ENCODE data around the gene PRKCA.
A peak's percentile ranks its signal among the peaks of the same experiment; 100 is the strongest.
"Not testable (repeated sequence)": the region's sequence is repeated elsewhere in the genome, so short reads cannot be mapped to it uniquely, and the experiment has no call there.

Gene PRKCA

GRCh38 chr17:66595893-66596292 is 293.5 kb downstream of the PRKCA start:
- no peak for DNase-seq

GRCh38 chr17:66602659-66603384 is 300.4 kb downstream of the PRKCA start:
- no peak for DNase-seq

- DNase-seq: no peak
Measured at GRCh38 chr17:66604376-66604775, 302.0 kb downstream of the PRKCA start.

GRCh38 chr17:66605541-66605940 is 303.1 kb downstream of the PRKCA start:
- DNase-seq: no peak

- no peak for DNase-seq
Measured at GRCh38 chr17:66610361-66611133, 308.1 kb downstream of the PRKCA start.

GRCh38 chr17:66611397-66611796 is 309.0 kb downstream of the PRKCA start:
- DNase-seq: no peak

- DNase-seq: no peak
Measured at GRCh38 chr17:66612993-66613392, 310.6 kb downstream of the PRKCA start.

GRCh38 chr17:66614469-66614868 is 312.1 kb downstream of the PRKCA start:
- DNase-seq: no peak

GRCh38 chr17:66619206-66619605 is 316.8 kb downstream of the PRKCA start:
- DNase-seq: no peak

- DNase-seq: no peak
Measured at GRCh38 chr17:66620528-66620927, 318.1 kb downstream of the PRKCA start.

- not testable (repeated sequence) for DNase-seq
Measured at GRCh38 chr17:66624630-66625029, 322.2 kb downstream of the PRKCA start.

- DNase-seq: peak; percentile 42
Measured at GRCh38 chr17:66625311-66625767, 322.9 kb downstream of the PRKCA start.

- DNase-seq: no peak
Measured at GRCh38 chr17:66627985-66628384, 325.6 kb downstream of the PRKCA start.

GRCh38 chr17:66629762-66630161 is 327.3 kb downstream of the PRKCA start:
- no peak for DNase-seq

- no peak for DNase-seq
Measured at GRCh38 chr17:66630379-66630778, 328.0 kb downstream of the PRKCA start.

- no peak for DNase-seq
Measured at GRCh38 chr17:66630828-66631472, 328.5 kb downstream of the PRKCA start.

- DNase-seq: no peak
Measured at GRCh38 chr17:66632731-66633130, 330.3 kb downstream of the PRKCA start.

- no peak for DNase-seq
Measured at GRCh38 chr17:66633317-66633965, 331.0 kb downstream of the PRKCA start.

- no peak for DNase-seq
Measured at GRCh38 chr17:66634193-66634592, 331.8 kb downstream of the PRKCA start.

GRCh38 chr17:66635386-66636045 is 333.1 kb downstream of the PRKCA start:
- no peak for DNase-seq

GRCh38 chr17:66636111-66636510 is 333.7 kb downstream of the PRKCA start:
- no peak for DNase-seq

GRCh38 chr17:66637491-66637890 is 335.1 kb downstream of the PRKCA start:
- no peak for DNase-seq

All from NCI-H526 treated with DMSO at 0.1 percent for 48 hours (cell line).